ENCODE results near the gene MPND. TPM values are rescaled to one million over a fixed set of nuclear protein-coding genes. Genes with fewer than 3 reads are reported as not detected.
A peak's percentile ranks its signal among the peaks of the same experiment; 100 is the strongest.

Gene MPND
- total RNA-seq, 1 experiment from 2014 or later, result 22.6 TPM

- no TSS peak for BruUV-seq (replicated peaks)
- Histone ChIP-seq H3K4me1 (ENCODE audit: insufficient read depth, low read length, poor library complexity, severe bottlenecking) (peaks cover 8% of the 10 kb centered on the region), H3K4me3 (ENCODE audit: low read depth, low read length, poor library complexity, severe bottlenecking) (no peak within 1 kb of the TSS), H3K27me3 (replicated peaks; ENCODE audit: insufficient read depth, low read depth, low read length, poor library complexity) (no peaks in the 10 kb centered on the region), H3K36me3 (ENCODE audit: insufficient read depth, low read length, poor library complexity, severe bottlenecking) (no peaks in the 10 kb centered on the region), H3K9me3 (ENCODE audit: low read depth, low read length, poor library complexity, severe bottlenecking) (no peaks in the 10 kb centered on the region), H3K27ac (ENCODE audit: low read depth, low read length, poor library complexity, severe bottlenecking) (peak within 1 kb of the TSS; percentile 37)
- ChIA-PET POLR2A (ENCODE audit: low non-redundant PET) (no interaction called here), CTCF (no interaction called here)
- DNase-seq (ENCODE audit: low spot score), result no peak
- TF ChIP-seq EZH2 (IDR thresholded peaks at IDR 0.05; ENCODE audit: borderline replicate concordance, low read depth, low read length, poor library complexity, severe bottlenecking) (no peak), CTCF (conservative IDR thresholded peaks at IDR 0.05; ENCODE audit: low read depth, low read length) (no peak)
- intact Hi-C loops (cut with micrococcal nuclease; ENCODE audit: unreplicated experiment), result no loop called here
Measured at GRCh38 chr19:4338441-4339355, 4.7 kb upstream of the MPND start, which contains the start of gene STAP2. Gene STAP2 (minus strand): TSS chr19:4338827. CDS start chr19:4338753, 74 bp downstream.

GRCh38 chr19:4342314-4342614 is 1.1 kb upstream of the MPND start:
- DNase-seq (ENCODE audit: low spot score), result no peak
- no peaks in the 10 kb centered on the region for H3K36me3 ChIP-seq (ENCODE audit: insufficient read depth, low read length, poor library complexity, severe bottlenecking)
- no peaks in the 10 kb centered on the region for H3K27me3 ChIP-seq (replicated peaks; ENCODE audit: insufficient read depth, low read depth, low read length, poor library complexity)
- TF ChIP-seq CTCF (conservative IDR thresholded peaks at IDR 0.05; ENCODE audit: low read depth, low read length), result no peak
- TF ChIP-seq EZH2 (IDR thresholded peaks at IDR 0.05; ENCODE audit: borderline replicate concordance, low read depth, low read length, poor library complexity, severe bottlenecking), result no peak
- ChIA-PET POLR2A (ENCODE audit: low non-redundant PET) (interaction anchor here (0.6 kb wide), 1 partner anchor 349 kb away, joined by 11 read pairs; no protein-coding TSS in a partner anchor), CTCF (interaction anchor here (0.5 to 2.1 kb wide), 7 partner anchors 10 to 336 kb away, joined by 3 to 17 read pairs (median 6); no protein-coding TSS in a partner anchor)
- no peaks in the 10 kb centered on the region for H3K9me3 ChIP-seq (ENCODE audit: low read depth, low read length, poor library complexity, severe bottlenecking)
- intact Hi-C loops (cut with micrococcal nuclease; ENCODE audit: unreplicated experiment), result loop anchor here (2.0 kb wide), 1 partner anchor 95 kb away; the partner anchor contains the start of gene YJU2
- H3K4me1 ChIP-seq (ENCODE audit: insufficient read depth, low read length, poor library complexity, severe bottlenecking), result peaks cover 8% of the 10 kb centered on the region
- TSS peak; percentile 99 for BruUV-seq (replicated peaks)
- H3K4me3 ChIP-seq (ENCODE audit: low read depth, low read length, poor library complexity, severe bottlenecking), result peak overlapping the region; percentile 68
- H3K27ac ChIP-seq (ENCODE audit: low read depth, low read length, poor library complexity, severe bottlenecking), result peak overlapping the region; percentile 91

DNA sequence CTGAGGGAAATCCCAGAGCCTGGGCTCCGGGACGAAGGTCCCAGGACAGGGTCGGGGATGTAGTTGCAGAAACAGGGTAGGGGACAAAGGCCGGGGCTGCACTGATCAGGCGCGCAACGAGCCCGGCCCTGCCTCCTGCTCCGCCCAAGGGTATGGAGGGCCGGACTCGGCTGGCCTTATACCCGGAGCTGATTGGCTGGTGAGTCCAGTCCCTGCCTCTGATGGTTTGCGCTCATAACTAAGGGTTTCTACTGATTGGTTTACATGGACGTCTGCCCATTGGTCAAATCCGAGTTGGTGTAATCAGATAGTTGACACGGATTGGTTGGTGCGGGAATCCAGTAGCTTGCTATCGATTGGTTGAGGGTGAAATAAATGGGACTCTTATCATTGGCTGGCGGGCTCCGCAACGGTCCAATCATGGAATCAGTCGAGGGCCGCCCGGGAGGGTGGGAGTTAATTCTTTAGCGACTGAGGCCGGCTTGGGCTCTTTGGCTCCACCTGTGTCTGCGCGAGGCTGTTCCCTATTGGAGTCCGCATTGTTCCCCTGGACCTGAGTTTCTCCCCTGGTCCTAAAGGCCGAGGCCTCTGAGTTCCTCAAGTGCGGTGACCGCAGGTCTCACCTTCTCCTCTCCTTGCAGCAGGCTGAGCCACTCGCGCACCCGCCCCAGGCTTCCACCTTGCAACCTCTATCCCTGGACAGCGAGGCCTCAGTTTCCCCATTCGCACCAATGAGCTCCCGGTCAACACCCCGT is 570 bp upstream of the MPND start:
- H3K4me1 ChIP-seq (ENCODE audit: insufficient read depth, low read length, poor library complexity, severe bottlenecking), result peaks cover 8% of the 10 kb centered on the region
- H3K27me3 ChIP-seq (replicated peaks; ENCODE audit: insufficient read depth, low read depth, low read length, poor library complexity), result no peaks in the 10 kb centered on the region
- intact Hi-C loops (cut with micrococcal nuclease; ENCODE audit: unreplicated experiment), result loop anchor here (2.0 kb wide), 1 partner anchor 96 kb away; the partner anchor contains the start of gene YJU2
- DNase-seq (ENCODE audit: low spot score), result peak; percentile 100
- CTCF ChIA-PET, result interaction anchor here (0.5 to 2.1 kb wide), 9 partner anchors 10 to 355 kb away, joined by 3 to 17 read pairs (median 6); no protein-coding TSS in a partner anchor
- BruUV-seq (replicated peaks), result no TSS peak
- no peaks in the 10 kb centered on the region for H3K9me3 ChIP-seq (ENCODE audit: low read depth, low read length, poor library complexity, severe bottlenecking)
- peak; percentile 39 for TF ChIP-seq CTCF (conservative IDR thresholded peaks at IDR 0.05; ENCODE audit: low read depth, low read length)
- no peak for TF ChIP-seq EZH2 (IDR thresholded peaks at IDR 0.05; ENCODE audit: borderline replicate concordance, low read depth, low read length, poor library complexity, severe bottlenecking)
- H3K4me3 ChIP-seq (ENCODE audit: low read depth, low read length, poor library complexity, severe bottlenecking), result peak overlapping the region; percentile 68
- POLR2A ChIA-PET (ENCODE audit: low non-redundant PET), result interaction anchor here (0.6 to 0.7 kb wide), 3 partner anchors 96 to 355 kb away, joined by 3 to 14 read pairs (median 11); no protein-coding TSS in a partner anchor
- no peaks in the 10 kb centered on the region for H3K36me3 ChIP-seq (ENCODE audit: insufficient read depth, low read length, poor library complexity, severe bottlenecking)
- peak overlapping the region; percentile 91 for H3K27ac ChIP-seq (ENCODE audit: low read depth, low read length, poor library complexity, severe bottlenecking)

All from A673 (cell line).